Common myeloid progenitor, CD34-positive (primary cell): ENCODE results near the gene ZNF827.
A peak's percentile ranks its signal among the peaks of the same experiment; 100 is the strongest.

Source experiments
- CTCF ChIA-PET: fragments of 350-600 bp; sonication (Branson Sonifier 250); formaldehyde crosslinking; loops from one replicate; lab custom pipeline; 2021; ENCODE audit warnings: antibody characterized with exemption; lab: Charles Lee
- POLR2A ChIA-PET: fragments of 350-600 bp; sonication (Branson Sonifier 250); formaldehyde crosslinking; loops from one replicate; lab custom pipeline; 2021; ENCODE audit warnings: antibody characterized with exemption; lab: Charles Lee
- DNase-seq, 3 donors: peaks; one replicate each; pipeline versions ENCODE4 v3.0.0 to v3.0.0-alpha.2; 2013
- H3K27ac ChIP-seq, 2 experiments: 1 replicate in 1 of 2; 2 replicates in 1 of 2; pipeline ENCODE4 v1.7.0; 2013; ENCODE audit warnings: inconsistent platforms in 2 of 2, low read length in 2 of 2, mild to moderate bottlenecking in 2 of 2, low read depth in 1 of 2, moderate library complexity in 1 of 2; ENCODE audit not compliant: severe bottlenecking in 2 of 2, insufficient read depth in 1 of 2, poor library complexity in 1 of 2
- H3K27me3 ChIP-seq, 5 experiments: replicated peaks in 2 of 5; 1 replicate in 3 of 5; 2 replicates in 2 of 5; pipeline versions ENCODE4 v1.6.1 to v1.7.0; 2013; ENCODE audit warnings: low read length in 4 of 5, mild to moderate bottlenecking in 2 of 5, moderate library complexity in 2 of 5, inconsistent platforms in 1 of 5; ENCODE audit not compliant: insufficient read depth in 5 of 5, control insufficient read depth in 4 of 5
- H3K36me3 ChIP-seq, 4 experiments: 1 replicate in 2 of 4; 2 replicates in 2 of 4; pipeline versions ENCODE4 v1.6.1 to v1.7.0; 2013; ENCODE audit warnings: low read length in 3 of 4, control low read depth in 1 of 4, mild to moderate bottlenecking in 1 of 4; ENCODE audit not compliant: control insufficient read depth in 4 of 4, insufficient read depth in 4 of 4
- H3K4me1 ChIP-seq, 4 experiments: 1 replicate in 3 of 4; 2 replicates in 1 of 4; pipeline versions ENCODE4 v1.6.1 to v1.7.1; 2013; ENCODE audit warnings: low read length in 3 of 4, mild to moderate bottlenecking in 3 of 4, control low read depth in 1 of 4, inconsistent platforms in 1 of 4, moderate library complexity in 1 of 4; ENCODE audit not compliant: control insufficient read depth in 4 of 4, insufficient read depth in 4 of 4; ENCODE audit errors: control extremely low read depth in 1 of 4
- H3K4me3 ChIP-seq, 7 experiments: 1 replicate in 4 of 7; 2 replicates in 3 of 7; pipeline versions ENCODE4 v1.5.1 to v1.7.0; 2013; ENCODE audit warnings: mild to moderate bottlenecking in 7 of 7, low read length in 6 of 7, moderate library complexity in 6 of 7, inconsistent platforms in 2 of 7, low read depth in 2 of 7, control low read depth in 1 of 7; ENCODE audit not compliant: insufficient read depth in 4 of 7, control insufficient read depth in 1 of 7; ENCODE audit errors: extremely low read depth in 1 of 7
- H3K9me3 ChIP-seq, 5 experiments: 1 replicate in 4 of 5; 2 replicates in 1 of 5; pipeline versions ENCODE4 v1.6.1 to v1.7.1; 2013; ENCODE audit warnings: low read length in 4 of 5, mild to moderate bottlenecking in 2 of 5, inconsistent platforms in 1 of 5, low read depth in 1 of 5, moderate library complexity in 1 of 5; ENCODE audit not compliant: control insufficient read depth in 4 of 5, insufficient read depth in 2 of 5; ENCODE audit errors: control extremely low read depth in 1 of 5
- WGBS: methylation state at CpG from one replicate; pipeline ENCODE4 v1.1.5; 2013; ENCODE audit not compliant: insufficient coverage; 5-methylcytosine and 5-hydroxymethylcytosine counted together

Gene ZNF827

GRCh38 chr4:145956288-145956890 is 17.8 kb upstream of the ZNF827 start:
- no peaks in the 10 kb centered on the region for H3K4me1 ChIP-seq
- peaks cover 0 to 4% (median 0%) of the 10 kb centered on the region in 5 experiments for H3K9me3 ChIP-seq
- no peaks in the 10 kb centered on the region for H3K36me3 ChIP-seq
- peak; percentile 55 to 70 (median 62) for DNase-seq
- ChIA-PET CTCF (interaction anchor here (0.6 to 2.1 kb wide), 5 partner anchors 11 to 174 kb away, joined by 3 to 10 read pairs (median 3); no protein-coding TSS in a partner anchor), POLR2A (no interaction called here)
- H3K27ac ChIP-seq, result no peak overlapping the region
- H3K4me3 ChIP-seq, result no peak overlapping the region
- 47% methylated on average over 3 of the region's 3 CpGs for WGBS
- H3K27me3 ChIP-seq, result no peaks in the 10 kb centered on the region

GRCh38 chr4:145954924-145955339 is 16.3 kb upstream of the ZNF827 start:
- no peaks in the 10 kb centered on the region for H3K27me3 ChIP-seq
- ChIA-PET CTCF (interaction anchor here (0.9 to 2.1 kb wide), 3 partner anchors 9 to 49 kb away, joined by 3 to 10 read pairs (median 7); no protein-coding TSS in a partner anchor), POLR2A (no interaction called here)
- H3K4me3 ChIP-seq, result no peak overlapping the region
- H3K27ac ChIP-seq, result no peak overlapping the region
- 91% methylated on average over 7 of the region's 7 CpGs for WGBS
- DNase-seq, result peak; percentile 17 to 69 (median 68)
- no peaks in the 10 kb centered on the region for H3K36me3 ChIP-seq
- H3K9me3 ChIP-seq, result peaks cover 0 to 4% (median 0%) of the 10 kb centered on the region in 5 experiments
- no peaks in the 10 kb centered on the region for H3K4me1 ChIP-seq

GRCh38 chr4:145951931-145952330 is 13.3 kb upstream of the ZNF827 start:
- H3K27me3 ChIP-seq, result no peaks in the 10 kb centered on the region
- 95% methylated on average over 2 of the region's 2 CpGs for WGBS
- H3K4me3 ChIP-seq, result no peak overlapping the region
- CTCF ChIA-PET, result interaction anchor here (1.1 to 1.6 kb wide), 3 partner anchors 13 to 64 kb away, joined by 3 read pairs; no protein-coding TSS in a partner anchor
- H3K27ac ChIP-seq, result no peak overlapping the region
- peaks cover 0 to under 1% (median 0%) of the 10 kb centered on the region in 5 experiments for H3K9me3 ChIP-seq
- POLR2A ChIA-PET, result no interaction called here
- no peak for DNase-seq
- no peaks in the 10 kb centered on the region for H3K36me3 ChIP-seq
- H3K4me1 ChIP-seq, result no peaks in the 10 kb centered on the region

- Histone ChIP-seq H3K27me3 (no peaks in the 10 kb centered on the region), H3K36me3 (no peaks in the 10 kb centered on the region), H3K4me1 (no peaks in the 10 kb centered on the region), H3K27ac (no peak overlapping the region), H3K4me3 (no peak overlapping the region), H3K9me3 (no peaks in the 10 kb centered on the region)
- POLR2A ChIA-PET, result no interaction called here
- DNase-seq, result no peak
- 100% methylated on average over 2 of the region's 2 CpGs for WGBS
- CTCF ChIA-PET, result interaction anchor here (2.6 kb wide), 1 partner anchor 10 kb away, joined by 10 read pairs; no protein-coding TSS in a partner anchor
Measured at GRCh38 chr4:145945431-145946155, 7.0 kb upstream of the ZNF827 start.

GRCh38 chr4:145944886-145945285 is 6.3 kb upstream of the ZNF827 start:
- H3K9me3 ChIP-seq, result no peaks in the 10 kb centered on the region
- no peaks in the 10 kb centered on the region for H3K4me1 ChIP-seq
- ChIA-PET POLR2A (no interaction called here), CTCF (interaction anchor here (2.6 kb wide), 1 partner anchor 11 kb away, joined by 10 read pairs; no protein-coding TSS in a partner anchor)
- DNase-seq, result no peak
- H3K27me3 ChIP-seq, result no peaks in the 10 kb centered on the region
- no peak overlapping the region for H3K27ac ChIP-seq
- no peak overlapping the region for H3K4me3 ChIP-seq
- no peaks in the 10 kb centered on the region for H3K36me3 ChIP-seq
- 100% methylated on average over 1 of the region's 2 CpGs for WGBS

GRCh38 chr4:145939856-145940255 is 1.2 kb upstream of the ZNF827 start:
- CTCF ChIA-PET, result interaction anchor here (0.9 kb wide), 2 partner anchors 9 to 12 kb away, joined by 3 read pairs; no protein-coding TSS in a partner anchor
- Histone ChIP-seq H3K36me3 (no peaks in the 10 kb centered on the region), H3K27ac (no peak overlapping the region), H3K4me1 (peaks cover 9 to 23% (median 19%) of the 10 kb centered on the region in 4 experiments), H3K4me3 (peak overlapping the region in 1 of 7 experiments; percentile 96), H3K9me3 (no peaks in the 10 kb centered on the region), H3K27me3 (no peaks in the 10 kb centered on the region)
- DNase-seq, result peak in 2 of 3 donors; percentile 41 to 56
- POLR2A ChIA-PET, result no interaction called here

- Histone ChIP-seq H3K27ac (no peak overlapping the region), H3K4me1 (peaks cover 13 to 28% (median 22%) of the 10 kb centered on the region in 4 experiments), H3K4me3 (peak overlapping the region in 4 of 7 experiments; percentile 67 to 100 (median 92)), H3K36me3 (no peaks in the 10 kb centered on the region), H3K9me3 (no peaks in the 10 kb centered on the region), H3K27me3 (no peaks in the 10 kb centered on the region)
- CTCF ChIA-PET, result interaction anchor here (0.9 kb wide), 2 partner anchors 9 to 13 kb away, joined by 3 read pairs; no protein-coding TSS in a partner anchor
- WGBS, result 80% methylated on average over 1 of the region's 2 CpGs
- POLR2A ChIA-PET, result interaction anchor here (0.8 kb wide), 1 partner anchor 310 kb away, joined by 4 read pairs; no protein-coding TSS in a partner anchor
- DNase-seq, result no peak
Measured at GRCh38 chr4:145939441-145939750, 773 bp upstream of the ZNF827 start.
